ENCODE measurements around the gene BCL2L2. TPM values are rescaled to one million over a fixed set of nuclear protein-coding genes. Genes with fewer than 3 reads are reported as not detected.

The BCL2L2 gene
- total RNA-seq, 1 experiment from 2014 or later = 33.5 TPM

- no TSS peak for BruUV-seq (replicated peaks)
- intact Hi-C loops (cut with micrococcal nuclease) = loop anchor here (1.0 kb wide), 3 partner anchors 16 to 147 kb away; partner anchors contain the start of genes BCL2L2 and NGDN
- Histone ChIP-seq H3K9ac (ENCODE audit: low read length) (peak overlapping the region; percentile 96), H4K20me1 (ENCODE audit: low read length) (peaks cover 11% of the 10 kb centered on the region; the same call in 1 of the 2 replicates), H3K9me2 (replicated peaks; ENCODE audit: low read length) (no peaks in the 10 kb centered on the region), H2AFZ (ENCODE audit: low read length) (peak overlapping the region; percentile 63; the same call in 1 of the 2 replicates), H3K4me3 (ENCODE audit: low read length) (peak overlapping the region; percentile 99), H3K79me2 (ENCODE audit: low read length) (peaks cover 26% of the 10 kb centered on the region), H3F3A (ENCODE audit: low read length, unreplicated experiment) (no peaks in the 10 kb centered on the region), H3K27ac (ENCODE audit: low read length) (peak overlapping the region; percentile 48; the same call in 1 of the 2 replicates), H3K9me3 (ENCODE audit: low read length) (no peaks in the 10 kb centered on the region), H3K27me3 (ENCODE audit: low read length) (no peaks in the 10 kb centered on the region), H3K4me1 (ENCODE audit: insufficient read depth, low read length) (peaks cover 17% of the 10 kb centered on the region), H3K36me3 (ENCODE audit: low read depth, low read length) (peaks cover 36% of the 10 kb centered on the region), H3K4me2 (ENCODE audit: low read length) (peak overlapping the region; percentile 94)
- ChIA-PET POLR2A (ENCODE audit: unreplicated experiment) (interaction anchor here (0.6 to 2.0 kb wide), 9 partner anchors 11 to 819 kb away, joined by 3 to 13 read pairs (median 4); partner anchors contain the start of genes BCL2L2, EMC9, HOMEZ and PPP1R3E), CTCF (interaction anchor here (0.7 to 2.1 kb wide), 5 partner anchors 16 to 655 kb away, joined by 3 to 14 read pairs (median 5); partner anchors contain the start of gene BCL2L2)
- ATAC-seq (peak; percentile 27), DNase-seq (peak; percentile 44)
- no peak for TF ChIP-seq CTCF (conservative IDR thresholded peaks at IDR 0.05; ENCODE audit: low read depth, low read length)
- no peak for TF ChIP-seq EZH2phosphoT487 (IDR thresholded peaks at IDR 0.05; ENCODE audit: borderline replicate concordance, low read length)
- no peak for TF ChIP-seq EZH2 (IDR thresholded peaks at IDR 0.05; ENCODE audit: low read length, unreplicated experiment)
These were observed 15.2 kb downstream of the BCL2L2 start for GRCh38 chr14:23321572-23322547.

GRCh38 chr14:23322568-23323517, 16.2 kb downstream of the BCL2L2 start:
- intact Hi-C loops (cut with micrococcal nuclease) = no loop called here
- H3K4me2 ChIP-seq (ENCODE audit: low read length) = peak overlapping the region; percentile 94
- H2AFZ ChIP-seq (ENCODE audit: low read length) = no peak overlapping the region
- TSS peak; percentile 25 for BruUV-seq (replicated peaks)
- H3K4me3 ChIP-seq (ENCODE audit: low read length) = peak overlapping the region; percentile 99
- POLR2A ChIA-PET (ENCODE audit: unreplicated experiment) = no interaction called here
- peaks cover 26% of the 10 kb centered on the region for H3K79me2 ChIP-seq (ENCODE audit: low read length)
- H3F3A ChIP-seq (ENCODE audit: low read length, unreplicated experiment) = peaks cover 3% of the 10 kb centered on the region
- CTCF ChIA-PET = interaction anchor here (0.8 to 2.1 kb wide), 2 partner anchors 17 to 202 kb away, joined by 3 to 14 read pairs; partner anchors contain the start of gene BCL2L2
- TF ChIP-seq EZH2 (IDR thresholded peaks at IDR 0.05; ENCODE audit: low read length, unreplicated experiment) = no peak
- no peak for TF ChIP-seq EZH2phosphoT487 (IDR thresholded peaks at IDR 0.05; ENCODE audit: borderline replicate concordance, low read length)
- no peak for TF ChIP-seq CTCF (conservative IDR thresholded peaks at IDR 0.05; ENCODE audit: low read depth, low read length)
- ATAC-seq (no peak), DNase-seq (no peak)
- H3K36me3 ChIP-seq (ENCODE audit: low read depth, low read length) = peaks cover 34% of the 10 kb centered on the region
- peak overlapping the region; percentile 96 for H3K9ac ChIP-seq (ENCODE audit: low read length)
- no peaks in the 10 kb centered on the region for H3K27me3 ChIP-seq (ENCODE audit: low read length)
- H3K9me2 ChIP-seq (replicated peaks; ENCODE audit: low read length) = no peaks in the 10 kb centered on the region
- no peaks in the 10 kb centered on the region for H3K9me3 ChIP-seq (ENCODE audit: low read length)
- H4K20me1 ChIP-seq (ENCODE audit: low read length) = peaks cover 11% of the 10 kb centered on the region; the same call in 1 of the 2 replicates
- peaks cover 17% of the 10 kb centered on the region for H3K4me1 ChIP-seq (ENCODE audit: insufficient read depth, low read length)
- no peak overlapping the region for H3K27ac ChIP-seq (ENCODE audit: low read length)
